HL-60 (cell line): Measurements from ENCODE around the gene CHRNA1.

Experiments
- DNase-seq, 2 experiments: peaks; one replicate each; pipeline ENCODE4 v3.0.0-alpha.2; 2010 to 2020; ENCODE audit warnings: low read depth in 1 of 2, low spot score in 1 of 2
- H3K27ac ChIP-seq: fragments of 250-450 bp; sonication (Bioruptor Pico); replicated peaks from 2 replicates; pipeline ENCODE4 v1.5.1; 2020; ENCODE audit warnings: mild to moderate bottlenecking, moderate library complexity
- H3K27me3 ChIP-seq: fragments of 250-450 bp; sonication (Bioruptor Pico); 2 replicates; pipeline ENCODE4 v1.5.1; 2021; ENCODE audit warnings: mild to moderate bottlenecking, moderate library complexity; ENCODE audit not compliant: insufficient read depth, poor library complexity, severe bottlenecking
- H3K4me3 ChIP-seq: replicated peaks from 2 replicates; pipeline ENCODE4 v1.5.1; 2011; ENCODE audit warnings: mild to moderate bottlenecking, control low read depth, low read length; ENCODE audit not compliant: insufficient read depth
- GABPA ChIP-seq: IDR thresholded peaks from 2 replicates; pipeline ENCODE4 v1.6.1; 2012; ENCODE audit warnings: low read depth
- POLR2AphosphoS5 ChIP-seq: IDR thresholded peaks from 2 replicates; pipeline ENCODE4 v1.6.1; 2012; ENCODE audit warnings: low read depth
- SPI1 ChIP-seq: IDR thresholded peaks from 2 replicates; pipeline ENCODE4 v1.6.1; 2012; ENCODE audit warnings: low read depth, mild to moderate bottlenecking, borderline replicate concordance
- TF ChIP-seq, protein P1 (sequence below): IDR thresholded peaks from one replicate; pipeline ENCODE4 v1.5.1; 2011; ENCODE audit warnings: low read length, control low read depth, inconsistent platforms; ENCODE audit not compliant: insufficient read depth
- TF ChIP-seq, protein P2 (sequence below): IDR thresholded peaks from 2 replicates; pipeline ENCODE4 v1.6.1; 2012; ENCODE audit warnings: low read depth; ENCODE audit not compliant: insufficient replicate concordance

The CHRNA1 gene

DNA sequence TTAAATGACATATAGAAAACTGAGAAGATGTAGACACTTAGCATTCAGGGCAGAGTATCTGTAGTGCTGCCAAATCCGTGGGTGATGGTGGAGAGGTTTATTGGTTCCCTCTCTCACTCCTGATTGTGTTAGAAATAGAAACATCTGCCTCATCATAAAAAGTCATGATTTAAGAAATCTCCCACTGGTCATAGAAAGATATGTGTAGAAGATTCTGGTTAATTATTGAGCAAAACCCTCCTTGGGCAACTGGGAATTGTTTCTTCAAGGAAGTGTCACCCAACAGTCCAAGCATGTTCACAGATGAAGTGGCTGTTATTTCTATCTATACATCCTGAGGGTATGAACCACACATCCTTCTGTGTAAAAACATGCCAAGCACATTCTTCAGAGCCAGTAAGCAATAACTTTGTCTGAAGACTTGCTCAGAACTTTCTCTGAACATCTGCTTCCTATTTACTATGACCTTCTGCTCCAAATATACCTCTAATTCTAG lies 33.6 kb upstream of the CHRNA1 start:
- H3K27me3 ChIP-seq, result peaks cover 2% of the 10 kb centered on the region
- no peak for DNase-seq

DNA sequence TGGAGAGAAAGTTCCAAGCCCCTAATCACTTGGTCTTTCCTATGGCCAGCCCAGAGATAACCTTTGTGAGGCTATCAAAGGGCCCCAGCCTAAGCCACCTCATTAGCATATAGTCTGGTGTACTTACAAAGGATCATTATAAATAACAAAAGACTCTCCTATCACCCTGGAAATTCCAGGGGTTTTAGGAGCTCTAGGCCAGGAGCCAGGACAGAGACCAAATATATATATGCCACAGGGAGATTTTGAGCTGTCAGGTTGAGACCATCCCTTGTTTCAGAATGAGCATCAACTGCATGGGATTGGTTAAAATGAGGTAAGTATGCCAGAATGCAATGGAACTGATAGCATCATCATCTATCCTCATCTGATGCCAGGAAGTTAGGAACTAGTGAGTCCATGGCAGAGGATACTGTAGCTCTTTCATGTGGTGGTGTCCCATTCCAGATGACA lies 32.1 kb upstream of the CHRNA1 start:
- TF ChIP-seq GABPA, result no peak
- Histone ChIP-seq H3K27ac (no peak overlapping the region), H3K27me3 (peaks cover 6% of the 10 kb centered on the region), H3K4me3 (no peak overlapping the region)
- no peak for DNase-seq

More for the DNA sequence above, 33.6 kb upstream of the CHRNA1 start:
- H3K27ac ChIP-seq, result no peak overlapping the region
- no peak overlapping the region for H3K4me3 ChIP-seq
- TF ChIP-seq POLR2AphosphoS5 (no peak), GABPA (no peak), SPI1 (no peak)
- TF ChIP-seq, protein P1, sequence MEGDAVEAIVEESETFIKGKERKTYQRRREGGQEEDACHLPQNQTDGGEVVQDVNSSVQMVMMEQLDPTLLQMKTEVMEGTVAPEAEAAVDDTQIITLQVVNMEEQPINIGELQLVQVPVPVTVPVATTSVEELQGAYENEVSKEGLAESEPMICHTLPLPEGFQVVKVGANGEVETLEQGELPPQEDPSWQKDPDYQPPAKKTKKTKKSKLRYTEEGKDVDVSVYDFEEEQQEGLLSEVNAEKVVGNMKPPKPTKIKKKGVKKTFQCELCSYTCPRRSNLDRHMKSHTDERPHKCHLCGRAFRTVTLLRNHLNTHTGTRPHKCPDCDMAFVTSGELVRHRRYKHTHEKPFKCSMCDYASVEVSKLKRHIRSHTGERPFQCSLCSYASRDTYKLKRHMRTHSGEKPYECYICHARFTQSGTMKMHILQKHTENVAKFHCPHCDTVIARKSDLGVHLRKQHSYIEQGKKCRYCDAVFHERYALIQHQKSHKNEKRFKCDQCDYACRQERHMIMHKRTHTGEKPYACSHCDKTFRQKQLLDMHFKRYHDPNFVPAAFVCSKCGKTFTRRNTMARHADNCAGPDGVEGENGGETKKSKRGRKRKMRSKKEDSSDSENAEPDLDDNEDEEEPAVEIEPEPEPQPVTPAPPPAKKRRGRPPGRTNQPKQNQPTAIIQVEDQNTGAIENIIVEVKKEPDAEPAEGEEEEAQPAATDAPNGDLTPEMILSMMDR, result no peak
- TF ChIP-seq, protein P2, sequence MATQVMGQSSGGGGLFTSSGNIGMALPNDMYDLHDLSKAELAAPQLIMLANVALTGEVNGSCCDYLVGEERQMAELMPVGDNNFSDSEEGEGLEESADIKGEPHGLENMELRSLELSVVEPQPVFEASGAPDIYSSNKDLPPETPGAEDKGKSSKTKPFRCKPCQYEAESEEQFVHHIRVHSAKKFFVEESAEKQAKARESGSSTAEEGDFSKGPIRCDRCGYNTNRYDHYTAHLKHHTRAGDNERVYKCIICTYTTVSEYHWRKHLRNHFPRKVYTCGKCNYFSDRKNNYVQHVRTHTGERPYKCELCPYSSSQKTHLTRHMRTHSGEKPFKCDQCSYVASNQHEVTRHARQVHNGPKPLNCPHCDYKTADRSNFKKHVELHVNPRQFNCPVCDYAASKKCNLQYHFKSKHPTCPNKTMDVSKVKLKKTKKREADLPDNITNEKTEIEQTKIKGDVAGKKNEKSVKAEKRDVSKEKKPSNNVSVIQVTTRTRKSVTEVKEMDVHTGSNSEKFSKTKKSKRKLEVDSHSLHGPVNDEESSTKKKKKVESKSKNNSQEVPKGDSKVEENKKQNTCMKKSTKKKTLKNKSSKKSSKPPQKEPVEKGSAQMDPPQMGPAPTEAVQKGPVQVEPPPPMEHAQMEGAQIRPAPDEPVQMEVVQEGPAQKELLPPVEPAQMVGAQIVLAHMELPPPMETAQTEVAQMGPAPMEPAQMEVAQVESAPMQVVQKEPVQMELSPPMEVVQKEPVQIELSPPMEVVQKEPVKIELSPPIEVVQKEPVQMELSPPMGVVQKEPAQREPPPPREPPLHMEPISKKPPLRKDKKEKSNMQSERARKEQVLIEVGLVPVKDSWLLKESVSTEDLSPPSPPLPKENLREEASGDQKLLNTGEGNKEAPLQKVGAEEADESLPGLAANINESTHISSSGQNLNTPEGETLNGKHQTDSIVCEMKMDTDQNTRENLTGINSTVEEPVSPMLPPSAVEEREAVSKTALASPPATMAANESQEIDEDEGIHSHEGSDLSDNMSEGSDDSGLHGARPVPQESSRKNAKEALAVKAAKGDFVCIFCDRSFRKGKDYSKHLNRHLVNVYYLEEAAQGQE, result no peak

DNA sequence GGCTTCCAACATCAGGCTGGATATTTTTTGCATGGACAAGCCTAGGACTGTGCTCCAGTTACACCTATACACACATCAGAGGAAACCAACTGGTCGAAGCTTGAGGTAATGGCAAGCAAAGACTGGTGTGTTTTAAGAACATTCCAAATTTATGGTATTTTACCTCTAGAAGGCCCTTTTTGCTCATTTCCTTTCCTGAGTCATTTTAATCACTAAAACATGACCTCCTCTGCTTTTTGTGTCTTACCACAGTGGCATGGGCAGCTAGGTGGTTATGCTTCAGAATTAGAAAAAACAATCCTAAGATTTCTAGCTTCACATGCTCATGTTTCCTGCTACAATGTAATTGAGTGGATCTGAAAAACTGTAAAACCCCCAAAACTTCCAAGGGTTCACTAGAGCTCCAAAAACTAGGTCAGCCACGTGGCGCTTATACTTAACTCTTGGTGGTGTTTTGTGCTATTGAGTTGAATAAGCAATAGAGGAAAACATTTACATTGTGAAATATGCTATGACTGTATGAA lies 30.6 kb upstream of the CHRNA1 start:
- Histone ChIP-seq H3K4me3 (no peak overlapping the region), H3K27me3 (peaks cover 6% of the 10 kb centered on the region), H3K27ac (no peak overlapping the region)
- DNase-seq, result no peak
- TF ChIP-seq SPI1 (no peak), GABPA (no peak), POLR2AphosphoS5 (no peak)
- TF ChIP-seq, protein P2, result no peak
- TF ChIP-seq, protein P1, result no peak

DNA sequence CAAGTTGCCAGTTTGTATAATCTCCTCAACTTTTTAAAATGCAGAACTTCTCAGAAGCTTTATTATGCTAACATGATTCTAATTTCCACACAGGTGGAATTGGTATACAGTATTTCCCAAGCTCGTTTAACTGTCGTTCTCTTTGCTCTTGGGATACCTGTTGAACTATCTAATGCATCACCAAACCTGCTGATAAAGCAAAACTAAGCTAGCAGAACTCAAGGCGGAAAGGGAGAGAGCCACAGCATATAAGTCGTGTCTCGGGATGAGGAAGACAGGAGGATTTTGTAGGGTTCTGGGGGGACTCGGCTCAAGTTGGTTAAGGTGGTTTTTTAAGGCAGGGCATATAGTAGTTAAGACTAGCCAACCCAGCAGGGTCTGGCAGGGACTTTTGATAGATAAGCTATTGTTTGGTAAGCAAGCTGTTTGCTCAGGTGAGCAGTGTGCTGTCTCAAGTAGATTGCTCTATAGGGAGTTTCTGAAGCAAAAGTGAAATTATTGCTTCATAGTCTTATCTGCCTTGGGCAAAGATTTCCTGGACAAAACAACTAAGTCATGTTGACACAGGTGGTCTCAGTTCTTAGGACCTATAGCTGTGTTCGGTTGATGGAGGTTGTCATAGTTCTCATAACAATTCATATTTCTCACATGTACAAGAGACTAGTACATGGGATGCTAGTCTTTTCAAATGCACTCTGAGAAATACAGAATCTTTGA lies 28.2 kb upstream of the CHRNA1 start:
- DNase-seq, result no peak
- Histone ChIP-seq H3K27me3 (peaks cover 6% of the 10 kb centered on the region), H3K4me3 (no peak overlapping the region), H3K27ac (no peak overlapping the region)
- TF ChIP-seq, protein P2, result no peak
- no peak for TF ChIP-seq POLR2AphosphoS5
- no peak for TF ChIP-seq SPI1
- TF ChIP-seq, protein P1, result no peak
- no peak for TF ChIP-seq GABPA
